GM10248 (cell line): ENCODE data around the gene AMOTL1.
A peak's percentile ranks its signal among the peaks of the same experiment; 100 is the strongest.

Source experiments
- CTCF ChIA-PET: fragments of 300-600 bp; sonication (Branson Sonifier 250); formaldehyde crosslinking; extraction: SDS; loops from one replicate; lab custom pipeline; 2021; ENCODE audit warnings: antibody characterized with exemption; lab: Yijun Ruan, JAX
- POLR2A ChIA-PET: fragments of 350-650 bp; sonication (Branson Sonifier 250); formaldehyde crosslinking; extraction: SDS; loops from one replicate; lab custom pipeline; 2020; ENCODE audit warnings: antibody characterized with exemption; lab: Yijun Ruan, JAX
- DNase-seq: peaks from one replicate; pipeline ENCODE4 v3.0.0; 2012; ENCODE audit errors: extremely low spot score
- CTCF ChIP-seq: IDR thresholded peaks from 2 replicates; pipeline ENCODE4 v1.5.1; 2012; ENCODE audit warnings: mild to moderate bottlenecking, low read depth; ENCODE audit errors: extremely low read depth, missing control alignments, control extremely low read depth

The AMOTL1 gene

GRCh38 chr11:94767701-94768601 is at the start of gene AMOTL1:
AMOTL1 (plus strand) TSS chr11:94768356; CDS start chr11:94768512, 156 bp downstream.
- ChIA-PET CTCF (interaction anchor here (1.1 kb wide), 1 partner anchor 19 kb away, joined by 3 read pairs; no protein-coding TSS in a partner anchor), POLR2A (no interaction called here)
- DNase-seq, result peak; percentile 64
- TF ChIP-seq CTCF, result no peak

- POLR2A ChIA-PET, result no interaction called here
- TF ChIP-seq CTCF, result no peak
- DNase-seq, result no peak
- CTCF ChIA-PET, result interaction anchor here (0.9 to 1.1 kb wide), 2 partner anchors 12 to 22 kb away, joined by 3 read pairs; no protein-coding TSS in a partner anchor
These were observed 48.3 kb upstream of the AMOTL1 start for GRCh38 chr11:94719876-94720275.

GRCh38 chr11:94721565-94722292 is 46.4 kb upstream of the AMOTL1 start:
- no peak for DNase-seq
- ChIA-PET POLR2A (no interaction called here), CTCF (no interaction called here)
- no peak for TF ChIP-seq CTCF

GRCh38 chr11:94722735-94723134 is 45.4 kb upstream of the AMOTL1 start:
- no peak for TF ChIP-seq CTCF
- ChIA-PET CTCF (interaction anchor here (1.4 kb wide), 1 partner anchor 10 kb away, joined by 7 read pairs; no protein-coding TSS in a partner anchor), POLR2A (no interaction called here)
- DNase-seq, result no peak

GRCh38 chr11:94725097-94725496 is 43.1 kb upstream of the AMOTL1 start:
- POLR2A ChIA-PET, result no interaction called here
- no peak for TF ChIP-seq CTCF
- CTCF ChIA-PET, result no interaction called here
- no peak for DNase-seq

- CTCF ChIA-PET, result no interaction called here
These were observed 40.3 kb upstream of the AMOTL1 start for GRCh38 chr11:94727819-94728218.

More at GRCh38 chr11:94727819-94728218, 40.3 kb upstream of the AMOTL1 start:
- no peak for TF ChIP-seq CTCF
- no peak for DNase-seq
- POLR2A ChIA-PET, result no interaction called here
